ENCODE data around the gene AK9.
"Not testable (repeated sequence)": the region's sequence is repeated elsewhere in the genome, so short reads cannot be mapped to it uniquely, and the experiment has no call there.

AK9 gene

GRCh38 chr6:109478222-109478805 is 212.7 kb downstream of the AK9 start:
- no peak for FAIRE-seq

GRCh38 chr6:109477725-109478124 is 213.3 kb downstream of the AK9 start:
- no peak for FAIRE-seq

GRCh38 chr6:109477184-109477583 is 213.8 kb downstream of the AK9 start:
- FAIRE-seq: no peak

GRCh38 chr6:109475625-109476024 is 215.4 kb downstream of the AK9 start:
- FAIRE-seq: no peak

GRCh38 chr6:109474995-109475394 is 216.0 kb downstream of the AK9 start:
- FAIRE-seq: no peak

GRCh38 chr6:109473120-109473519 is 217.9 kb downstream of the AK9 start:
- no peak for FAIRE-seq

GRCh38 chr6:109472132-109472995 is 218.6 kb downstream of the AK9 start:
- no peak for FAIRE-seq

GRCh38 chr6:109471105-109471810 is 219.7 kb downstream of the AK9 start:
- no peak for FAIRE-seq

- no peak for FAIRE-seq
Measured at GRCh38 chr6:109469591-109470189, 221.3 kb downstream of the AK9 start.

GRCh38 chr6:109467696-109468095 is 223.3 kb downstream of the AK9 start:
- no peak for FAIRE-seq

GRCh38 chr6:109466212-109466923 is 224.6 kb downstream of the AK9 start:
- FAIRE-seq: no peak

- no peak for FAIRE-seq
Measured at GRCh38 chr6:109465772-109466171, 225.2 kb downstream of the AK9 start.

- no peak for FAIRE-seq
Measured at GRCh38 chr6:109461733-109462526, 229.1 kb downstream of the AK9 start.

GRCh38 chr6:109461205-109461604 is 229.8 kb downstream of the AK9 start:
- not testable (repeated sequence) for FAIRE-seq

- no peak for FAIRE-seq
Measured at GRCh38 chr6:109460161-109460829, 230.7 kb downstream of the AK9 start.

- no peak for FAIRE-seq
Measured at GRCh38 chr6:109458774-109459531, 232.0 kb downstream of the AK9 start.

- FAIRE-seq: no peak
Measured at GRCh38 chr6:109457562-109457996, 233.4 kb downstream of the AK9 start.

- no peak for FAIRE-seq
Measured at GRCh38 chr6:109456710-109457561, 234.1 kb downstream of the AK9 start.

- no peak for FAIRE-seq
Measured at GRCh38 chr6:109456111-109456583, 234.9 kb downstream of the AK9 start.

Data from colon (tissue), 2 donors.